Body of pancreas (tissue), 4 donors: ENCODE measurements around the gene LHX5.

ENCODE experiments used
- CTCF ChIP-seq, 7 experiments: fragments of 450-650 bp in 4 of 7; fragments of 200-600 bp in 3 of 7; sonication (generic) in 3 of 7; IDR thresholded peaks; one replicate each; pipeline ENCODE4 v1.5.1; 2016 to 2019; ENCODE audit warnings: antibody characterized with exemption in 7 of 7
- POLR2A ChIP-seq, 3 donors: fragments of 450-650 bp; IDR thresholded peaks; one replicate each; pipeline ENCODE4 v1.6.1; 2016; ENCODE audit warnings: antibody characterized with exemption in 3 of 3, mild to moderate bottlenecking in 2 of 3

- TF ChIP-seq CTCF (IDR thresholded peaks at IDR 0.05): no peak
- no peak for TF ChIP-seq POLR2A (IDR thresholded peaks at IDR 0.05)
Measured at GRCh38 chr12:113514602-113515001, 42.9 kb upstream of the LHX5 start.
